HG02885 (cell line): ENCODE data around the gene KCNQ1.

Experiments used
- ATAC-seq: cut with Tn5 transposase; IDR thresholded peaks from one replicate; pipeline ENCODE4 v1.9.1; 2021; ENCODE audit warnings: mild to moderate bottlenecking; ENCODE audit not compliant: unreplicated experiment, poor library complexity

KCNQ1 gene

GRCh38 chr11:2732940-2733628, 288.3 kb downstream of the KCNQ1 start:
- ATAC-seq, result no peak

- no peak for ATAC-seq
Measured at GRCh38 chr11:2734181-2735052, 289.6 kb downstream of the KCNQ1 start.

- ATAC-seq, result no peak
Measured at GRCh38 chr11:2735053-2735589, 290.3 kb downstream of the KCNQ1 start.

GRCh38 chr11:2736577-2737225, 291.9 kb downstream of the KCNQ1 start:
- no peak for ATAC-seq

GRCh38 chr11:2737226-2737590, 292.4 kb downstream of the KCNQ1 start:
- no peak for ATAC-seq

GRCh38 chr11:2737866-2738265, 293.1 kb downstream of the KCNQ1 start:
- no peak for ATAC-seq

- no peak for ATAC-seq
Measured at GRCh38 chr11:2738551-2739431, 294.0 kb downstream of the KCNQ1 start.

- ATAC-seq, result no peak
Measured at GRCh38 chr11:2739531-2740274, 294.9 kb downstream of the KCNQ1 start.

GRCh38 chr11:2740275-2740940, 295.6 kb downstream of the KCNQ1 start:
- no peak for ATAC-seq

- no peak for ATAC-seq
Measured at GRCh38 chr11:2741006-2741376, 296.2 kb downstream of the KCNQ1 start.

GRCh38 chr11:2741377-2742131, 296.7 kb downstream of the KCNQ1 start:
- no peak for ATAC-seq

- ATAC-seq, result no peak
Measured at GRCh38 chr11:2742201-2742600, 297.4 kb downstream of the KCNQ1 start.

GRCh38 chr11:2742611-2743426, 298.0 kb downstream of the KCNQ1 start:
- ATAC-seq, result no peak

- ATAC-seq, result no peak
Measured at GRCh38 chr11:2743427-2744110, 298.8 kb downstream of the KCNQ1 start.

- no peak for ATAC-seq
Measured at GRCh38 chr11:2744166-2744565, 299.4 kb downstream of the KCNQ1 start.

GRCh38 chr11:2745511-2745910, 300.7 kb downstream of the KCNQ1 start:
- ATAC-seq, result no peak
